GM10266 (cell line): ENCODE data around the gene KMT5C.

Experiments
- DNase-seq: peaks from one replicate; pipeline ENCODE4 v3.0.0; 2012; ENCODE audit errors: extremely low spot score
- TF ChIP-seq, protein P1 (sequence below): IDR thresholded peaks from 2 replicates; pipeline ENCODE4 v1.5.1; 2012; ENCODE audit warnings: mild to moderate bottlenecking, low read depth; ENCODE audit not compliant: control insufficient read depth, insufficient read depth; ENCODE audit errors: missing control alignments

Gene KMT5C

DNA sequence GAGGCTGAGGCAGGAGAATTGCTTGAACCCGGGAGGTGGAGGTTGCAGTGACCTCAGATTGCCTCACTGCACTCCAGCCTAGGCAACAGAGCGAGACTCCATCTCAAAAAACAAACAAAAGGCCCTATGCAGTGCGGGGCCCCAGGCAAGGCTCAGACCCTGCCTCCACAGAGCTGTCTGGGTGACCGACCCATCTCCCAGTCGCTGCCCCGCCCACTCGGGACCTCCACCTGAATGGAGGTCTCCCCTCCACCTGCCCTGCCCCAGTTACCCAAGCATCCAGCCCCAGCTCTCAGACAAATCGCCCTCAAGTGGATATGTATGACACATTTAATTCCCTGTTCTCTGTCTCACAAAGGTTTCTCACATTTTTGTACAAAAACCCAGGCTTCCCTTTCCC is 25.6 kb downstream of the KMT5C start:
- no peak for DNase-seq
- TF ChIP-seq, protein P1, sequence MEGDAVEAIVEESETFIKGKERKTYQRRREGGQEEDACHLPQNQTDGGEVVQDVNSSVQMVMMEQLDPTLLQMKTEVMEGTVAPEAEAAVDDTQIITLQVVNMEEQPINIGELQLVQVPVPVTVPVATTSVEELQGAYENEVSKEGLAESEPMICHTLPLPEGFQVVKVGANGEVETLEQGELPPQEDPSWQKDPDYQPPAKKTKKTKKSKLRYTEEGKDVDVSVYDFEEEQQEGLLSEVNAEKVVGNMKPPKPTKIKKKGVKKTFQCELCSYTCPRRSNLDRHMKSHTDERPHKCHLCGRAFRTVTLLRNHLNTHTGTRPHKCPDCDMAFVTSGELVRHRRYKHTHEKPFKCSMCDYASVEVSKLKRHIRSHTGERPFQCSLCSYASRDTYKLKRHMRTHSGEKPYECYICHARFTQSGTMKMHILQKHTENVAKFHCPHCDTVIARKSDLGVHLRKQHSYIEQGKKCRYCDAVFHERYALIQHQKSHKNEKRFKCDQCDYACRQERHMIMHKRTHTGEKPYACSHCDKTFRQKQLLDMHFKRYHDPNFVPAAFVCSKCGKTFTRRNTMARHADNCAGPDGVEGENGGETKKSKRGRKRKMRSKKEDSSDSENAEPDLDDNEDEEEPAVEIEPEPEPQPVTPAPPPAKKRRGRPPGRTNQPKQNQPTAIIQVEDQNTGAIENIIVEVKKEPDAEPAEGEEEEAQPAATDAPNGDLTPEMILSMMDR = no peak

DNA sequence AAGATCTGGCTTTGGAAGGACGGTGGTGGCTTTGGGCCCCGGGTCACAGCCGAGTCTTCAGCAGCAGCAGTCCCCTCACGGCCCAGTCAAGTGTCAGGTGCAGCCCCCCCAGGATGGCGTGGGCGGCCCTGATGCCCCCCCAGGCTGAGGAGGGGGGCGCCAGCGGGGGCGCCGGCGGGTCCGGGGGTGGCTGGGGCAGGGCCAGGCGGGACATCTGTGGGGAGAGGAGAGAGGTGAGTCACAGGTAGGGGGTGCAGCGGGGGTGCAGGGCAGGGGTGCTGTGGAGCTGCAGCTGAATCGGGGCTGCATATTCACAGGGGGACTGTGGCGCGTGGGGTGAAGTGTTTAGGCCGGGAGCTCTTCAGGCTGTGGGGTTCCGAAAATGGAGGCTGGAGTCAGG is 26.3 kb downstream of the KMT5C start:
- TF ChIP-seq, protein P1 = no peak
- no peak for DNase-seq

DNA sequence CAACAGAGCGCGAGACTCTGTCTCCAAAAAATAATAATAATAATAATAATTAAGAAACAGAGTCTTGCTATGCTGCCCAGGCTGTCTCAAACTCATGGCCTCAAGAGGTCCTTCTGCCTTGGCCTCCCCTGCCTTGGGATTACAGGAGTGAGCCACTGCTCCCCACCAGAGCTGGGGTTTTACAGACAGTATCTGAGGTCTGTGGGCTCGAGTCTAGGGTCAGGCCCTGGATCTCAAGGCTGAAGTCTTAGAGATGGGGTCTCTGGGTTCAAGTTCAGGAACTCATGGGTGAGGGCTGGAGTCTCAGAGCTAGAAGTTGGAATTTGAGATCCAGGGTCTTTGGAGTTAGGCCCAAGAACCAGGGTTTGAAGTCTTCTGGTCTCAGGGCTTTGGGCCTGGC is 27.1 kb downstream of the KMT5C start:
- TF ChIP-seq, protein P1 = no peak
- DNase-seq = no peak

DNA sequence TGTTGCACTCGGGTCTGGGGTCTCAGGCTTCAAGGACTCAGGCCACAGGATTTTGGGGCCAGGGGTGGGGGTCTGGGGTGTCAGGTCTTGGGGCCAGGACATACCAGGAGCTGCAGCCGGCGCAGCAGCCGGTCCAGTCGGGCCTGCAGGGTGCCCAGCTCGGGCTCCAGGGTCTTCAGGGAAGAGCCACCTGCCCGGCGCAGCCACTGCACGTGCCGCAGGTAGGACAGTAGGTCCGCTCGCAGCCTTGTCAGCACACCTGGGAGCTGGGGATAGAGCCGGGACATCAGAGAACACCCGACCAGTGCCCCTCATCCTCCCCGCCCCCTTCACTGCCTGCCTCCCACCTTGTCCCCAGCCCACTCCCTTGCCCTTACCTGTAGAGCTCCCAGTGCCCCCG is 28.4 kb downstream of the KMT5C start:
- TF ChIP-seq, protein P1 = no peak
- DNase-seq = no peak

DNA sequence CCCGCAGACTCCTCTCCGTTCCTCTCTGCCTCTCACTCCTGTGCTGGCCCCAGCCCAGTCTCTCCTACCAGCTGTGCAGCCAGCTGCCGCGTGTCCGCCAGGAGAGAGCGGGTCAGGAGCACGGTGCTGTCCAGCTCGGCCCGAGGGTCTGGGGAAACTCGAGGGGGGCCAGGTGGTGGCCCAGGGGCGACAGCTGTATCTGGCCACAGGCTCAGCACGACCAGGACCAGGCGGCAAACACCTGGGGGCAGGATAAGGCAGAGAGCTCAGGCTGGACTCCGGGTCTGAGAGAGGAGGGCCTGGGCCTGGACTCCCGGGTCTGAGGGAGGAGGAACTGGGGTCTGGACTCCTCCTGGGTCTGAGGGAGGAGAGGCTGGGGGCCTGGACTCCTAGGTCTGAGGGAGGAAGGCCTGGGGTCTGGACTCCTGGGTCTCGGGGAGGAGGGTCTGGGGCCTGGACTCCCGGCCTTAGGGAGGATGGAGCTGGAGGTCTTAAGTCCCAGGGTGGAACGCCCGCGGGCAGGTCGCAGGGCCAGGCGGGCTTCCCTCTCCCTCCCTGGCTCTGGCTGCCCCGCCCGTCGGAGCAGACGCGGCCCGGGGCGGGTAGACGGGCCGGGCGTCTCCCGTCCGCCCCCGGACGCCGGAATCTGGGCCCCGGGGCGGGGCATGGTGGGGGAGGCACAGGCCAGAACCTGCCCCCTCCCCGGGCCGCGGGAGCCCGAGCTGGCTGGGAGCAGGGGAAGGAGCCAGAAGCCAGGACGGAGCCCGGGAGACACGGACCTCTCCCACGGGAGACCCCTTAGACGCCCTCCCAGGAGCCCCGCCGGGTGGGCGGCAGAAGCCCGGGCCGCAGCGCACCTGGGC is 29.3 kb downstream of the KMT5C start:
- TF ChIP-seq, protein P1 = no peak
- DNase-seq = peak; percentile 76

DNA sequence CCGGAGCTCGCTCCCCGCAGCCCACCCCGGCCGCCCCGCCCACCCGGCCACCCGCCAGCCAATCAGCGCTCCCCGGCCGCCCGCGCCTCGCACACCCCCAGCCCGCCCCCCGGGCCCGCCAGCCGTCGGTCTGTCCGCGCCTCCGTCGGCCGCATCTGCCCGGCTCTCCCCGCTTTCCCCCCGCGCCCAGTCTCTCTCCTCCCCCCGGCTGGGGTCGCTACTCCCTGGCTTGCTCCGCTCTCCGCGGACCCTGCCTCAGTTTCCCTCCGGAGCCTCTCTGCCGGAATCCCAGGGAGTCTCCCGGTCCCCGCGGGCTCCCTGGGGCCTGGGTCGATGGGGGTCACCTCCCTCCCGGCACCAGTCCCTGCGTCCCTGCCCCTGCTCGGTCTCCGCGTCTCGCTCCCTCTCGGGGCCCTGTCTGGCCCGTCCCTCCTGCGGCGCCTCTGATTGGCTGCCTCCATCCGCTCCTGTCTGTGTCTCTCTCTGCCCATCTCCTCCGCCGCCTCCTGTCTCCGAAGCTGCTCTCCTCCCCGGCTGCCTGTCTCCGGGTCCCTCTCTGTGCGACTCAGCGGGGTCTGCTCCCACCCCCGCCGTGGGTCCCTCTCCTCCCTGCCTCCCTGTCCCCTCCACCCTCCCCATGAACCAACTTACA is 30.1 kb downstream of the KMT5C start:
- TF ChIP-seq, protein P1 = no peak
- peak; percentile 78 for DNase-seq
